Ovary (tissue), 3 donors: ENCODE data around the gene PDE4D.

ENCODE experiments used
- CTCF ChIP-seq, 3 donors: fragments of 450-650 bp in 2 of 3; fragments of 200-600 bp in 1 of 3; IDR thresholded peaks; one replicate each; pipeline versions ENCODE4 v1.5.1 to v1.8.0; 2016 to 2022; ENCODE audit warnings: antibody characterized with exemption in 3 of 3, mild to moderate bottlenecking in 1 of 3
- EP300 ChIP-seq: sonication (generic); formaldehyde crosslinking; IDR thresholded peaks from one replicate; pipeline ENCODE4 v1.6.1; 2017; ENCODE audit warnings: antibody characterized with exemption
- POLR2A ChIP-seq: fragments of 450-650 bp; IDR thresholded peaks from one replicate; pipeline ENCODE4 v1.6.1; 2017; ENCODE audit warnings: antibody characterized with exemption, mild to moderate bottlenecking, moderate library complexity
- donor health status: DM: no; HTN: no; CAD: no.

GRCh38 chr5:59362438-59362837 is 531.1 kb downstream of the PDE4D start:
- TF ChIP-seq EP300: no peak
- no peak for TF ChIP-seq CTCF (IDR thresholded peaks at IDR 0.05)
- TF ChIP-seq POLR2A: no peak
